Inflammatory macrophage treated with lipopolysaccharide for 1 hour (primary cell): Measurements from ENCODE around the gene NKAIN2.
A peak's percentile ranks its signal among the peaks of the same experiment; 100 is the strongest.
"Not testable (repeated sequence)": the region's sequence is repeated elsewhere in the genome, so short reads cannot be mapped to it uniquely, and the experiment has no call there.

ENCODE experiments used
- DNase-seq, 2 donors: peaks; one replicate each; pipeline ENCODE4 v3.0.0-alpha.2; 2020 to 2022

NKAIN2 gene

GRCh38 chr6:124446961-124447360 is 643.3 kb downstream of the NKAIN2 start:
- no peak for DNase-seq

- DNase-seq, result no peak
These were observed 655.6 kb downstream of the NKAIN2 start for GRCh38 chr6:124459268-124459667.

GRCh38 chr6:124462750-124463149 is 659.1 kb downstream of the NKAIN2 start:
- no peak for DNase-seq

GRCh38 chr6:124463271-124463670 is 659.6 kb downstream of the NKAIN2 start:
- no peak for DNase-seq

- DNase-seq, result not testable (repeated sequence)
These were observed 660.9 kb downstream of the NKAIN2 start for GRCh38 chr6:124464600-124464999.

GRCh38 chr6:124466949-124467348 is 663.3 kb downstream of the NKAIN2 start:
- DNase-seq, result no peak

- no peak for DNase-seq
These were observed 663.7 kb downstream of the NKAIN2 start for GRCh38 chr6:124467366-124467765.

GRCh38 chr6:124470803-124471202 is 667.1 kb downstream of the NKAIN2 start:
- no peak for DNase-seq

GRCh38 chr6:124475176-124475575 is 671.5 kb downstream of the NKAIN2 start:
- DNase-seq, result no peak

GRCh38 chr6:124478906-124479305 is 675.2 kb downstream of the NKAIN2 start:
- no peak for DNase-seq

- no peak for DNase-seq
These were observed 676.3 kb downstream of the NKAIN2 start for GRCh38 chr6:124479991-124480430.

- DNase-seq, result no peak
These were observed 678.4 kb downstream of the NKAIN2 start for GRCh38 chr6:124482071-124482491.

- no peak for DNase-seq
These were observed 684.2 kb downstream of the NKAIN2 start for GRCh38 chr6:124487623-124488431.

GRCh38 chr6:124490122-124490521 is 686.5 kb downstream of the NKAIN2 start:
- peak in 1 of 2 donors; percentile 23 for DNase-seq

- no peak for DNase-seq
These were observed 689.6 kb downstream of the NKAIN2 start for GRCh38 chr6:124493259-124493658.

- DNase-seq, result no peak
These were observed 691.4 kb downstream of the NKAIN2 start for GRCh38 chr6:124494956-124495664.

GRCh38 chr6:124495665-124496190 is 692.1 kb downstream of the NKAIN2 start:
- DNase-seq, result no peak

- no peak for DNase-seq
These were observed 692.7 kb downstream of the NKAIN2 start for GRCh38 chr6:124496334-124496733.

- DNase-seq, result no peak
These were observed 708.8 kb downstream of the NKAIN2 start for GRCh38 chr6:124512431-124512830.

- no peak for DNase-seq
These were observed 713.7 kb downstream of the NKAIN2 start for GRCh38 chr6:124517339-124517738.

- no peak for DNase-seq
These were observed 716.8 kb downstream of the NKAIN2 start for GRCh38 chr6:124520514-124520913.

GRCh38 chr6:124522335-124522734 is 718.7 kb downstream of the NKAIN2 start:
- no peak for DNase-seq

GRCh38 chr6:124524491-124525200 is 721.0 kb downstream of the NKAIN2 start:
- DNase-seq, result no peak
